Mesendoderm (in vitro differentiated cells): ENCODE results near the gene NAA38.

Experiments used
- DNase-seq: peaks from one replicate; pipeline ENCODE4 v3.0.0; 2013
- H2AK5ac ChIP-seq: 2 replicates; pipeline ENCODE4 v1.6.1; 2013; ENCODE audit warnings: low read length, inconsistent platforms
- H2BK120ac ChIP-seq: 2 replicates; pipeline ENCODE4 v1.6.1; 2013; ENCODE audit warnings: low read depth, mild to moderate bottlenecking, low read length, moderate library complexity, mixed read lengths
- H2BK15ac ChIP-seq: replicated peaks from 2 replicates; pipeline ENCODE4 v1.6.1; 2013; ENCODE audit warnings: low read depth, mild to moderate bottlenecking, moderate library complexity
- H2BK5ac ChIP-seq: 2 replicates; pipeline ENCODE4 v1.6.1; 2013; ENCODE audit warnings: low read length, inconsistent platforms
- H3K18ac ChIP-seq: 2 replicates; pipeline ENCODE4 v1.6.1; 2013; ENCODE audit warnings: mild to moderate bottlenecking, low read length, mixed read lengths
- H3K23ac ChIP-seq: one replicate; pipeline ENCODE4 v1.6.1; 2013; ENCODE audit warnings: low read length
- H3K27ac ChIP-seq: 2 replicates; pipeline ENCODE4 v1.5.1; 2013; ENCODE audit warnings: low read depth, mild to moderate bottlenecking, inconsistent platforms, low read length, moderate library complexity
- H3K27me3 ChIP-seq: 2 replicates; pipeline ENCODE4 v1.6.1; 2013; ENCODE audit warnings: low read length, control low read depth, mild to moderate bottlenecking, inconsistent platforms; ENCODE audit not compliant: insufficient read depth, poor library complexity
- H3K36me3 ChIP-seq: 2 replicates; pipeline ENCODE4 v1.6.1; 2013; ENCODE audit warnings: low read length, inconsistent platforms; ENCODE audit not compliant: control insufficient read depth, insufficient read depth
- H3K4ac ChIP-seq: one replicate; pipeline ENCODE4 v1.6.1; 2013; ENCODE audit warnings: low read depth, mild to moderate bottlenecking, low read length, moderate library complexity
- H3K4me1 ChIP-seq: 2 replicates; pipeline ENCODE4 v1.6.1; 2013; ENCODE audit warnings: low read depth, low read length, inconsistent platforms; ENCODE audit not compliant: control insufficient read depth
- H3K4me2 ChIP-seq: 2 replicates; pipeline ENCODE4 v1.6.1; 2013; ENCODE audit warnings: low read length
- H3K4me3 ChIP-seq: 2 replicates; pipeline ENCODE4 v1.5.1; 2013; ENCODE audit warnings: mild to moderate bottlenecking, low read length
- H3K56ac ChIP-seq: one replicate; pipeline ENCODE4 v1.6.1; 2013; ENCODE audit warnings: low read length
- H3K79me1 ChIP-seq: 2 replicates; pipeline ENCODE4 v1.6.1; 2013; ENCODE audit warnings: low read length, inconsistent platforms
- H3K79me2 ChIP-seq: 2 replicates; pipeline ENCODE4 v1.6.1; 2013; ENCODE audit warnings: mild to moderate bottlenecking, low read length; ENCODE audit not compliant: control insufficient read depth, insufficient read depth
- H3K9ac ChIP-seq: 2 replicates; pipeline ENCODE4 v1.6.1; 2013; ENCODE audit warnings: low read length, inconsistent platforms
- H4K5ac ChIP-seq: one replicate; pipeline ENCODE4 v1.6.1; 2013; ENCODE audit warnings: low read length
- H4K8ac ChIP-seq: one replicate; pipeline ENCODE4 v1.6.1; 2013; ENCODE audit warnings: low read depth, mild to moderate bottlenecking, control low read depth, low read length, moderate library complexity
- WGBS: extraction: QIAGEN DNeasy Blood & Tissue Kit; methylation state at CpG from one replicate; pipeline ENCODE4 v1.1.7; 2013; ENCODE audit warnings: low lambda C conversion rate, missing lambda C conversion rate; ENCODE audit not compliant: insufficient coverage; ENCODE audit errors: extremely low coverage; 5-methylcytosine and 5-hydroxymethylcytosine counted together

The NAA38 gene

DNA sequence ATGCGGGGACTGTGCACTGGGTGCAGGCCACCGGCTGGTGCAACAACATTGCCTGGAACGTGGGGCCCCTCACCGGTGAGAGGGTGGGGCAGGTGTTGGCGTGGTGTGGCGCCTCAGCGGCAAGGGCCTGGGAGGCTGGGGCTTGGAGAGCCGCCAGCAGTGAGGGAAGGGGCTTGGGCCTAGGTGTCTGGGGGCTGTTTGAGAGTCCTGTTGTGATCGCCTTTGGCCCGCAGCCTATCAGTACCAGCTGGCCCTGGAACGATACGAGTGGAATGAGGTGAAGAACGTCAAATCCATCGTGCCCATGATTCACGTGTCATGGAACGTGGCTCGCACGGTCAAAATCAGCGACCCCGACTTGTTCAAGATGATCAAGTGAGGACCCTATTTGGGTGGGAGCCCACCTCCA, 5.1 kb downstream of the NAA38 start:
- no peak overlapping the region for H3K4me2 ChIP-seq
- H3K79me2 ChIP-seq: no peaks in the 10 kb centered on the region
- H3K4ac ChIP-seq: no peak overlapping the region
- no peak overlapping the region for H4K5ac ChIP-seq
- no peak overlapping the region for H4K8ac ChIP-seq
- peaks cover 2% of the 10 kb centered on the region for H3K4me1 ChIP-seq
- H2BK5ac ChIP-seq: no peak overlapping the region
- H3K18ac ChIP-seq: no peak overlapping the region
- peaks cover 9% of the 10 kb centered on the region for H3K27me3 ChIP-seq
- H3K23ac ChIP-seq: no peak overlapping the region
- H3K9ac ChIP-seq: no peak overlapping the region
- DNase-seq: no peak
- H3K36me3 ChIP-seq: no peaks in the 10 kb centered on the region
- H3K27ac ChIP-seq: no peak overlapping the region
- no peak overlapping the region for H3K4me3 ChIP-seq
- no peak overlapping the region for H2BK15ac ChIP-seq
- no CpG with 5 or more reads among the region's 20 CpGs for WGBS
- H3K79me1 ChIP-seq: no peaks in the 10 kb centered on the region
- H2AK5ac ChIP-seq: no peak overlapping the region
- H2BK120ac ChIP-seq: no peak overlapping the region
- H3K56ac ChIP-seq: no peak overlapping the region

- no peaks in the 10 kb centered on the region for H3K36me3 ChIP-seq
- no CpG with 5 or more reads among the region's 60 CpGs for WGBS
- no peaks in the 10 kb centered on the region for H3K79me1 ChIP-seq
- H4K5ac ChIP-seq: no peak overlapping the region
- H2AK5ac ChIP-seq: no peak overlapping the region
- H3K23ac ChIP-seq: no peak overlapping the region
- H3K27ac ChIP-seq: no peak overlapping the region
- H3K27me3 ChIP-seq: peaks cover 9% of the 10 kb centered on the region
- no peak overlapping the region for H2BK120ac ChIP-seq
- peak overlapping the region; percentile 82 for H3K4me2 ChIP-seq
- H2BK5ac ChIP-seq: no peak overlapping the region
- H3K4ac ChIP-seq: no peak overlapping the region
- H4K8ac ChIP-seq: no peak overlapping the region
- no peak overlapping the region for H2BK15ac ChIP-seq
- no peak overlapping the region for H3K18ac ChIP-seq
- H3K9ac ChIP-seq: peak overlapping the region; percentile 50
- H3K4me1 ChIP-seq: peaks cover 2% of the 10 kb centered on the region
- no peaks in the 10 kb centered on the region for H3K79me2 ChIP-seq
- H3K4me3 ChIP-seq: peak overlapping the region; percentile 27
- H3K56ac ChIP-seq: peak overlapping the region; percentile 0
- peak; percentile 93 for DNase-seq
Observed at GRCh38 chr17:7851438-7852261, 5.7 kb downstream of the NAA38 start.

GRCh38 chr17:7850701-7851437, 6.5 kb downstream of the NAA38 start:
- DNase-seq: no peak
- Histone ChIP-seq H3K27ac (no peak overlapping the region), H3K23ac (no peak overlapping the region), H2BK5ac (no peak overlapping the region), H3K4me3 (no peak overlapping the region), H3K18ac (no peak overlapping the region), H3K79me1 (no peaks in the 10 kb centered on the region), H2AK5ac (no peak overlapping the region), H4K8ac (no peak overlapping the region), H2BK15ac (no peak overlapping the region), H2BK120ac (no peak overlapping the region), H3K79me2 (no peaks in the 10 kb centered on the region), H3K4me2 (peak overlapping the region; percentile 82), H3K4ac (no peak overlapping the region), H3K36me3 (no peaks in the 10 kb centered on the region), H3K56ac (peak overlapping the region; percentile 0), H3K27me3 (peaks cover 9% of the 10 kb centered on the region), H3K4me1 (peaks cover 2% of the 10 kb centered on the region), H3K9ac (no peak overlapping the region), H4K5ac (no peak overlapping the region)
- no CpG with 5 or more reads among the region's 17 CpGs for WGBS

DNA sequence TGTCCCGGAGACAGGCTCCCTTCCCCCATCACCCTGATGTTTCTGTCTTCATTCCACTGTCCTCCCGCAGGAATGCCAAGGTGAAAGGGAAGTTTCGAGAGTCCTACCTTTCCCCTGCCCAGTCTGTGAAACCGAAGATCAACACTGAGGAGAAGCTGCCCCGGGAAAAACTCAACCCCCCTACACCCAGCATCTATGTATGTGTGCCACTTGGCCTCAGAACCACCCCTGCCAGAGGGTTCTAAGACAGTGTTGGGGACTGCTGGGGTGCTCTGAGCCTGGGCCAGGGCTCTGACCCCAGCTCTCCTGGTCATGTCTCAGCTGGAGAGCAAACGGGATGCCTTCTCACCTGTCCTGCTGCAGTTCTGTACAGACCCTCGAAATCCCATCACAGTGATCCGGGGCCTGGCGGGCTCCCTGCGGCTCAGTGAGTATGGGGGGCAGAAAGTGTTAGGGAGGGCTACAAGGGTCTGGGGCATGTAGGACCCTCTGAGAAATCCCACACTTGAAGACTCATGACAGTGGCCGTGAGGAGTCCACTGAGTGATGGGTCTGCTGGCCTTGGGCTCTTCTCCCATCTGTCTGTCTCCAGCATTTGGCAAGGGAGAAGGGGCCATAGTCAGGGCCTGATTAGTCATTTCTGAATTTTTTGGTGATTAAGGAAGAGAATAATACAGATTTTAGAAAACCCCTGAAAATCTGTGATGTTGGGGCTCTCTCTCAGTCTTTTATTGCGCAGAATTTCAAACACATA, 7.4 kb downstream of the NAA38 start:
- H2AK5ac ChIP-seq: no peak overlapping the region
- no peak overlapping the region for H3K4me3 ChIP-seq
- H3K79me2 ChIP-seq: no peaks in the 10 kb centered on the region
- no peak overlapping the region for H4K5ac ChIP-seq
- H3K18ac ChIP-seq: no peak overlapping the region
- no peak overlapping the region for H3K56ac ChIP-seq
- H3K4ac ChIP-seq: no peak overlapping the region
- no peak overlapping the region for H2BK120ac ChIP-seq
- DNase-seq: no peak
- no peak overlapping the region for H3K9ac ChIP-seq
- H4K8ac ChIP-seq: no peak overlapping the region
- no peaks in the 10 kb centered on the region for H3K36me3 ChIP-seq
- no peak overlapping the region for H3K27ac ChIP-seq
- no peaks in the 10 kb centered on the region for H3K79me1 ChIP-seq
- no peak overlapping the region for H2BK5ac ChIP-seq
- no CpG with 5 or more reads among the region's 12 CpGs for WGBS
- H3K23ac ChIP-seq: no peak overlapping the region
- H3K27me3 ChIP-seq: peaks cover 7% of the 10 kb centered on the region
- H3K4me2 ChIP-seq: no peak overlapping the region
- H3K4me1 ChIP-seq: no peaks in the 10 kb centered on the region
- no peak overlapping the region for H2BK15ac ChIP-seq

DNA sequence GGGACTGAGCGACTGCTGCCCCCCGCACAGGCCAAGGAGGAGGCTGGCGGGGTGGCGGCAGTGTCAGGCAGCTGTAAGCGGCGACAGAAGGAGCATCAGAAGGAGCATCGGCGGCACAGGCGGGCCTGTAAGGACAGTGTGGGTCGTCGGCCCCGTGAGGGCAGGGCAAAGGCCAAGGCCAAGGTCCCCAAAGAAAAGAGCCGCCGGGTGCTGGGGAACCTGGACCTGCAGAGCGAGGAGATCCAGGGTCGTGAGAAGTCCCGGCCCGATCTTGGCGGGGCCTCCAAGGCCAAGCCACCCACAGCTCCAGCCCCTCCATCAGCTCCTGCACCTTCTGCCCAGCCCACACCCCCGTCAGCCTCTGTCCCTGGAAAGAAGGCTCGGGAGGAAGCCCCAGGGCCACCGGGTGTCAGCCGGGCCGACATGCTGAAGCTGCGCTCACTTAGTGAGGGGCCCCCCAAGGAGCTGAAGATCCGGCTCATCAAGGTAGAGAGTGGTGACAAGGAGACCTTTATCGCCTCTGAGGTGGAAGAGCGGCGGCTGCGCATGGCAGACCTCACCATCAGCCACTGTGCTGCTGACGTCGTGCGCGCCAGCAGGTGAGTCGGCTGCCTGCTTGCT, 8.1 kb downstream of the NAA38 start:
- H2BK15ac ChIP-seq: no peak overlapping the region
- H3K79me1 ChIP-seq: no peaks in the 10 kb centered on the region
- H4K5ac ChIP-seq: no peak overlapping the region
- no peak for DNase-seq
- H3K4me2 ChIP-seq: no peak overlapping the region
- no peak overlapping the region for H3K56ac ChIP-seq
- no peak overlapping the region for H3K4ac ChIP-seq
- no peak overlapping the region for H3K9ac ChIP-seq
- peaks cover 7% of the 10 kb centered on the region for H3K27me3 ChIP-seq
- no peak overlapping the region for H2AK5ac ChIP-seq
- H3K4me1 ChIP-seq: no peaks in the 10 kb centered on the region
- H2BK120ac ChIP-seq: no peak overlapping the region
- H3K23ac ChIP-seq: no peak overlapping the region
- no peaks in the 10 kb centered on the region for H3K36me3 ChIP-seq
- no peak overlapping the region for H3K4me3 ChIP-seq
- no peaks in the 10 kb centered on the region for H3K79me2 ChIP-seq
- no peak overlapping the region for H3K18ac ChIP-seq
- no CpG with 5 or more reads among the region's 35 CpGs for WGBS
- H2BK5ac ChIP-seq: no peak overlapping the region
- no peak overlapping the region for H3K27ac ChIP-seq
- H4K8ac ChIP-seq: no peak overlapping the region
